ENCODE data around the gene CTLA4.

- TF ChIP-seq CTCF (optimal IDR thresholded peaks at IDR 0.05 in 1 of 3, IDR thresholded peaks at IDR 0.05 in 1 of 3, conservative IDR thresholded peaks at IDR 0.05 in 1 of 3; ENCODE audit: extremely low read depth in 1 of 3, insufficient read depth in 2 of 3, low read length in 3 of 3), result no peak
- no peak for TF ChIP-seq EZH2 (IDR thresholded peaks at IDR 0.05; ENCODE audit: low read length)
Measured at GRCh38 chr2:203916756-203917155, 49.2 kb downstream of the CTLA4 start.

Data from keratinocyte (primary cell).